Erythroblast (primary cell): ENCODE measurements around the gene OR5H6.

Experiments used
- GATA1 ChIP-seq: IDR thresholded peaks from 2 replicates; pipeline ENCODE4 v1.6.1; 2011; ENCODE audit warnings: low read depth, mild to moderate bottlenecking, control low read depth, low read length, moderate library complexity
- POLR2A ChIP-seq: IDR thresholded peaks from 2 replicates; pipeline ENCODE4 v1.6.1; 2011; ENCODE audit warnings: mild to moderate bottlenecking, low read length

GRCh38 chr3:98290916-98291315 lies 26.9 kb downstream of the OR5H6 start:
- TF ChIP-seq POLR2A (no peak), GATA1 (no peak)
